ENCODE data around the gene ALG11. TPM values are rescaled to one million over a fixed set of nuclear protein-coding genes. Genes with fewer than 3 reads are reported as not detected.

Gene ALG11
- total RNA-seq, 1 donor from 2014 or later = 57.7 TPM

GRCh38 chr13:52020191-52020590, 8.0 kb downstream of the ALG11 start:
- Histone ChIP-seq H3K9ac (ENCODE audit: low read length) (no peak overlapping the region), H3K27ac (ENCODE audit: low read depth, low read length) (no peak overlapping the region), H3K4me1 (ENCODE audit: insufficient read depth, low read length) (no peaks in the 10 kb centered on the region), H3K4me2 (ENCODE audit: low read length) (no peak overlapping the region), H4K20me1 (ENCODE audit: insufficient read depth, low read length) (peaks cover 27% of the 10 kb centered on the region), H3K4me3 (ENCODE audit: insufficient read depth, low read depth, low read length) (no peak overlapping the region), H3K79me2 (ENCODE audit: insufficient read depth, low read length) (peaks cover 44% of the 10 kb centered on the region), H2AFZ (ENCODE audit: low read depth, low read length) (no peak overlapping the region), H3K9me3 (ENCODE audit: insufficient read depth, low read depth, low read length) (no peaks in the 10 kb centered on the region), H3K36me3 (ENCODE audit: insufficient read depth, low read length) (peaks cover 19% of the 10 kb centered on the region), H3K27me3 (ENCODE audit: insufficient read depth, low read length) (no peaks in the 10 kb centered on the region)
- Mint-ChIP-seq H3K4me3 (ENCODE audit: unreplicated experiment) (no peak overlapping the region), H3K27me3 (ENCODE audit: low read depth, unreplicated experiment) (no peaks in the 10 kb centered on the region), H3K27ac (ENCODE audit: unreplicated experiment) (no peak overlapping the region), H3K9me3 (ENCODE audit: unreplicated experiment) (peaks cover 5% of the 10 kb centered on the region), H3K36me3 (ENCODE audit: low read depth, unreplicated experiment) (peaks cover 44% of the 10 kb centered on the region), H3K4me1 (ENCODE audit: low read depth, unreplicated experiment) (no peaks in the 10 kb centered on the region)
- FAIRE-seq = no peak
- DNase-seq (ENCODE audit: low read depth) = no peak
- TF ChIP-seq CTCF (IDR thresholded peaks at IDR 0.05; ENCODE audit: insufficient read depth, low read depth, low read length) = no peak
- TF ChIP-seq EZH2 (IDR thresholded peaks at IDR 0.05; ENCODE audit: insufficient read depth, low read length) = no peak

- Histone ChIP-seq H4K20me1 (ENCODE audit: insufficient read depth, low read length) (peaks cover 28% of the 10 kb centered on the region), H3K4me1 (ENCODE audit: insufficient read depth, low read length) (no peaks in the 10 kb centered on the region), H3K27ac (ENCODE audit: low read depth, low read length) (no peak overlapping the region), H3K36me3 (ENCODE audit: insufficient read depth, low read length) (peaks cover 19% of the 10 kb centered on the region), H3K9ac (ENCODE audit: low read length) (no peak overlapping the region), H3K9me3 (ENCODE audit: insufficient read depth, low read depth, low read length) (no peaks in the 10 kb centered on the region), H3K4me2 (ENCODE audit: low read length) (no peak overlapping the region), H3K27me3 (ENCODE audit: insufficient read depth, low read length) (no peaks in the 10 kb centered on the region), H2AFZ (ENCODE audit: low read depth, low read length) (no peak overlapping the region), H3K4me3 (ENCODE audit: insufficient read depth, low read depth, low read length) (no peak overlapping the region), H3K79me2 (ENCODE audit: insufficient read depth, low read length) (peaks cover 29% of the 10 kb centered on the region)
- no peaks in the 10 kb centered on the region for H3K4me1 Mint-ChIP-seq (ENCODE audit: low read depth, unreplicated experiment)
- H3K36me3 Mint-ChIP-seq (ENCODE audit: low read depth, unreplicated experiment) = peaks cover 51% of the 10 kb centered on the region
- H3K27ac Mint-ChIP-seq (ENCODE audit: unreplicated experiment) = no peak overlapping the region
- DNase-seq (ENCODE audit: low read depth) = no peak
- H3K27me3 Mint-ChIP-seq (ENCODE audit: low read depth, unreplicated experiment) = no peaks in the 10 kb centered on the region
- TF ChIP-seq EZH2 (IDR thresholded peaks at IDR 0.05; ENCODE audit: insufficient read depth, low read length) (no peak), CTCF (IDR thresholded peaks at IDR 0.05; ENCODE audit: insufficient read depth, low read depth, low read length) (no peak)
- no peak overlapping the region for H3K4me3 Mint-ChIP-seq (ENCODE audit: unreplicated experiment)
- no peak for FAIRE-seq
- H3K9me3 Mint-ChIP-seq (ENCODE audit: unreplicated experiment) = peaks cover 4% of the 10 kb centered on the region
These were observed 10.2 kb downstream of the ALG11 start for GRCh38 chr13:52022356-52022755.

DNA sequence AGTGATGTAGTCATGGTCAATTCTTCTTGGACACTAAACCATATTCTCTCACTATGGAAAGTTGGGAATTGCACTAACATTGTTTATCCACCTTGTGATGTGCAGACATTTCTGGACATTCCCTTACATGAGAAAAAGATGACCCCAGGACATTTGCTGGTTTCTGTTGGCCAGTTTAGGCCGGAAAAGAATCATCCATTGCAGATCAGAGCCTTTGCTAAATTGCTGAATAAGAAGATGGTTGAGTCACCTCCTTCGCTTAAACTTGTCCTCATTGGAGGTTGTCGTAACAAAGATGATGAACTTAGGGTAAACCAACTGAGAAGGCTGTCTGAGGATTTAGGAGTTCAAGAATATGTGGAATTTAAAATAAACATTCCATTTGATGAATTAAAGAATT, 12.3 kb downstream of the ALG11 start, which contains the start of gene UTP14C:
Gene UTP14C (plus strand): TSS at position 211 of the 400 bp plus-strand sequence. CDS start 4,114 bp downstream, outside the sequence.
- TF ChIP-seq CTCF (IDR thresholded peaks at IDR 0.05; ENCODE audit: insufficient read depth, low read depth, low read length) = no peak
- no peak for TF ChIP-seq EZH2 (IDR thresholded peaks at IDR 0.05; ENCODE audit: insufficient read depth, low read length)
- H3K27me3 ChIP-seq (ENCODE audit: insufficient read depth, low read length) = no peaks in the 10 kb centered on the region
- no peak within 1 kb of the TSS for H3K4me3 Mint-ChIP-seq (ENCODE audit: unreplicated experiment)
- H3K4me1 Mint-ChIP-seq (ENCODE audit: low read depth, unreplicated experiment) = no peaks in the 10 kb centered on the region
- no peaks in the 10 kb centered on the region for H3K27me3 Mint-ChIP-seq (ENCODE audit: low read depth, unreplicated experiment)
- H3K4me2 ChIP-seq (ENCODE audit: low read length) = no peak within 1 kb of the TSS
- H3K4me3 ChIP-seq (ENCODE audit: insufficient read depth, low read depth, low read length) = no peak within 1 kb of the TSS
- peaks cover 25% of the 10 kb centered on the region for H4K20me1 ChIP-seq (ENCODE audit: insufficient read depth, low read length)
- H3K9ac ChIP-seq (ENCODE audit: low read length) = no peak within 1 kb of the TSS
- H3K27ac ChIP-seq (ENCODE audit: low read depth, low read length) = no peak within 1 kb of the TSS
- no peak within 1 kb of the TSS for H2AFZ ChIP-seq (ENCODE audit: low read depth, low read length)
- no peak within 1 kb of the TSS for H3K27ac Mint-ChIP-seq (ENCODE audit: unreplicated experiment)
- H3K4me1 ChIP-seq (ENCODE audit: insufficient read depth, low read length) = no peaks in the 10 kb centered on the region
- DNase-seq (ENCODE audit: low read depth) (no peak), FAIRE-seq (no peak)
- peaks cover 11% of the 10 kb centered on the region for H3K9me3 Mint-ChIP-seq (ENCODE audit: unreplicated experiment)
- peaks cover 65% of the 10 kb centered on the region for H3K36me3 Mint-ChIP-seq (ENCODE audit: low read depth, unreplicated experiment)
- H3K79me2 ChIP-seq (ENCODE audit: insufficient read depth, low read length) = peaks cover 15% of the 10 kb centered on the region
- H3K36me3 ChIP-seq (ENCODE audit: insufficient read depth, low read length) = peaks cover 29% of the 10 kb centered on the region
- H3K9me3 ChIP-seq (ENCODE audit: insufficient read depth, low read depth, low read length) = no peaks in the 10 kb centered on the region
